ENCODE data around the gene ITFG1. TPM values are rescaled to one million over a fixed set of nuclear protein-coding genes. Genes with fewer than 3 reads are reported as not detected.

ITFG1 gene
- total and polyA plus RNA-seq, 2 of the 8 experiments (the other 6 are each of a cell fraction or from before 2014, with no cell fraction given): 13.8 to 22.2 TPM

- Histone ChIP-seq H3K4me2 (ENCODE audit: insufficient read depth in 1 of 2, low read depth in 2 of 2, low read length in 2 of 2) (no peak overlapping the region), H3K23me2 (ENCODE audit: low read depth, low read length) (no peaks in the 10 kb centered on the region), H3K27me3 (replicated peaks in 1 of 4; ENCODE audit: control insufficient read depth in 3 of 4, extremely low read depth in 1 of 4, insufficient read depth in 3 of 4, low read length in 3 of 4) (no peaks in the 10 kb centered on the region), H4K20me1 (replicated peaks in 1 of 2; ENCODE audit: control insufficient read depth in 1 of 2, insufficient read depth in 2 of 2, low read length in 2 of 2) (no peaks in the 10 kb centered on the region), H3K56ac (replicated peaks; ENCODE audit: insufficient read length, low read depth, low read length) (no peak overlapping the region), H2BK12ac (ENCODE audit: low read depth, low read length) (no peak overlapping the region), H3K4ac (replicated peaks; ENCODE audit: insufficient read length, low read depth, low read length) (no peak overlapping the region), H3K23ac (ENCODE audit: insufficient read length) (no peak overlapping the region), H3K4me3 (ENCODE audit: extremely low read depth in 1 of 4, insufficient read depth in 2 of 4, low read depth in 3 of 4, low read length in 4 of 4) (no peak overlapping the region), H4K8ac (ENCODE audit: extremely low read depth, insufficient read depth, low read length) (no peak overlapping the region), H2BK15ac (ENCODE audit: low read length) (no peak overlapping the region), H2BK20ac (ENCODE audit: low read length) (no peak overlapping the region), H2BK120ac (replicated peaks; ENCODE audit: low read depth, low read length) (no peak overlapping the region), H3K4me1 (replicated peaks in 1 of 4; ENCODE audit: control insufficient read depth in 3 of 4, insufficient read depth in 4 of 4, low read length in 3 of 4) (no peaks in the 10 kb centered on the region), H3K36me3 (ENCODE audit: control insufficient read depth in 2 of 4, insufficient read depth in 4 of 4, low read length in 3 of 4) (no peaks in the 10 kb centered on the region), H4K91ac (replicated peaks; ENCODE audit: insufficient read length, low read length) (no peak overlapping the region), H2BK5ac (ENCODE audit: low read depth, low read length) (no peak overlapping the region), H3K14ac (ENCODE audit: insufficient read length) (no peak overlapping the region), H3K18ac (ENCODE audit: extremely low read depth, low read length) (no peak overlapping the region), H3K9ac (replicated peaks in 1 of 4; ENCODE audit: extremely low read depth in 1 of 4, low read depth in 3 of 4, low read length in 3 of 4) (no peak overlapping the region), H2AK5ac (ENCODE audit: low read depth, low read length) (no peak overlapping the region), H2AFZ (ENCODE audit: low read length) (no peak overlapping the region), H4K5ac (ENCODE audit: insufficient read length, low read depth, low read length) (no peak overlapping the region), H3K9me3 (ENCODE audit: insufficient read depth in 2 of 2, low read depth in 1 of 2, low read length in 1 of 2) (no peaks in the 10 kb centered on the region), H3K27ac (ENCODE audit: low read depth, low read length) (no peak overlapping the region), H3K79me2 (ENCODE audit: control insufficient read depth in 1 of 2, insufficient read depth in 2 of 2, low read length in 2 of 2) (no peaks in the 10 kb centered on the region), H3K79me1 (ENCODE audit: low read depth, low read length) (no peaks in the 10 kb centered on the region)
- POLR2A ChIA-PET (ENCODE audit: partially characterized antibody): no interaction called here
- FAIRE-seq (no peak), DNase-seq (ENCODE audit: low read depth in 1 of 2, low spot score in 2 of 2) (no peak)
- TF ChIP-seq GABPA (IDR thresholded peaks at IDR 0.05; ENCODE audit: borderline replicate concordance, insufficient read depth, low read length) (no peak), SRF (IDR thresholded peaks at IDR 0.05; ENCODE audit: low read depth, low read length) (no peak), CBX8 (IDR thresholded peaks at IDR 0.05; ENCODE audit: borderline replicate concordance, low read depth, low read length) (no peak), RXRA (IDR thresholded peaks at IDR 0.05; ENCODE audit: insufficient read depth, low read depth, low read length) (no peak)
- 81% methylated on average over 1 of the region's 1 CpG; no CpG with 5 or more reads in 1 of the 2 experiments for WGBS, 2 experiments (ENCODE audit: extremely low coverage in 1 of 2, insufficient coverage in 1 of 2, insufficient read length in 1 of 2, insufficient replicate concordance in 2 of 2, low coverage in 1 of 2, low lambda C conversion rate in 2 of 2, missing lambda C conversion rate in 1 of 2)
- CTCF ChIA-PET (ENCODE audit: partially characterized antibody): interaction anchor here (0.9 to 1.3 kb wide), 3 partner anchors 13 to 17 kb away, joined by 3 read pairs; no protein-coding TSS in a partner anchor
These were observed 184.3 kb downstream of the ITFG1 start for GRCh38 chr16:47276522-47276921.

Data from H1 (cell line).